Spinal cord (tissue), 10 donors: ENCODE measurements around the gene PIEZO2. TPM values are rescaled to one million over a fixed set of nuclear protein-coding genes. Genes with fewer than 3 reads are reported as not detected.

ENCODE experiments used
- DNase-seq, 6 donors: peaks; one replicate each; pipeline versions ENCODE4 v3.0.0 to v3.0.0-alpha.2; 2013 to 2015; ENCODE audit warnings: low spot score in 6 of 6, low read depth in 4 of 6
- H3K27ac ChIP-seq: one replicate; pipeline ENCODE4 v1.5.1; 2013; ENCODE audit warnings: low read depth, low read length, control low read depth
- H3K27me3 ChIP-seq: one replicate; pipeline ENCODE4 v1.6.1; 2013; ENCODE audit warnings: low read length; ENCODE audit not compliant: control insufficient read depth, insufficient read depth
- H3K36me3 ChIP-seq: one replicate; pipeline ENCODE4 v1.6.1; 2013; ENCODE audit warnings: low read length; ENCODE audit not compliant: control insufficient read depth, insufficient read depth
- H3K4me1 ChIP-seq: one replicate; pipeline ENCODE4 v1.6.1; 2013; ENCODE audit warnings: low read length; ENCODE audit not compliant: control insufficient read depth, insufficient read depth
- H3K4me3 ChIP-seq: one replicate; pipeline ENCODE4 v1.5.1; 2013; ENCODE audit warnings: low read depth, low read length, control low read depth
- H3K9me3 ChIP-seq: one replicate; pipeline ENCODE4 v1.6.1; 2013; ENCODE audit warnings: low read length; ENCODE audit not compliant: control insufficient read depth, insufficient read depth
- WGBS: methylation state at CpG from one replicate; pipeline ENCODE4 v1.1.5; 2013; ENCODE audit warnings: missing lambda C conversion rate; ENCODE audit not compliant: insufficient coverage; 5-methylcytosine and 5-hydroxymethylcytosine counted together
- polyA plus RNA-seq, 2 donors: library from polyadenylated mRNA; unstranded; fragments of 120-200 nt; gene quantifications; one replicate each; pipeline ENCODE4 v1.2.1, GENCODE V29; 2013; ENCODE audit not compliant: insufficient read length in 2 of 2
- total RNA-seq, 2 donors: library from RNA; depleted of rRNA in 1 of 2; stranded (reverse); fragments of 120-200 nt in 1 of 2; fragments of >200 nt in 1 of 2; gene quantifications; one replicate each; pipeline versions ENCODE4 v1.2.3 to v1.2.4, GENCODE V29; 2013 to 2014
- donor health status: healthy.

The PIEZO2 gene
- total and polyA plus RNA-seq, 4 donors: 14.0 to 110 (median 22.4) TPM

- no peaks in the 10 kb centered on the region for H3K27me3 ChIP-seq
- no peak overlapping the region for H3K27ac ChIP-seq
- H3K36me3 ChIP-seq: no peaks in the 10 kb centered on the region
- no peaks in the 10 kb centered on the region for H3K9me3 ChIP-seq
- DNase-seq: no peak
- no peak overlapping the region for H3K4me3 ChIP-seq
- no peaks in the 10 kb centered on the region for H3K4me1 ChIP-seq
- 93% methylated on average over 3 of the region's 4 CpGs for WGBS
Observed at GRCh38 chr18:10754128-10754527, 395.2 kb downstream of the PIEZO2 start.

- DNase-seq: no peak
- H3K4me3 ChIP-seq: no peak overlapping the region
- WGBS: 89% methylated on average over 8 of the region's 8 CpGs
- no peaks in the 10 kb centered on the region for H3K36me3 ChIP-seq
- H3K27ac ChIP-seq: no peak overlapping the region
- H3K4me1 ChIP-seq: no peaks in the 10 kb centered on the region
- H3K27me3 ChIP-seq: no peaks in the 10 kb centered on the region
- H3K9me3 ChIP-seq: no peaks in the 10 kb centered on the region
Observed at GRCh38 chr18:10752382-10752781, 397.0 kb downstream of the PIEZO2 start.

- Histone ChIP-seq H3K36me3 (no peaks in the 10 kb centered on the region), H3K9me3 (no peaks in the 10 kb centered on the region), H3K4me1 (no peaks in the 10 kb centered on the region), H3K4me3 (no peak overlapping the region), H3K27ac (no peak overlapping the region), H3K27me3 (no peaks in the 10 kb centered on the region)
- 15% methylated on average over 5 of the region's 8 CpGs for WGBS
- DNase-seq: peak in 2 of 6 donors; percentile 17 to 68
Observed at GRCh38 chr18:10751653-10752052, 397.7 kb downstream of the PIEZO2 start.

- DNase-seq: peak in 1 of 6 donors; percentile 14
- Histone ChIP-seq H3K4me1 (no peaks in the 10 kb centered on the region), H3K27ac (no peak overlapping the region), H3K4me3 (no peak overlapping the region), H3K27me3 (no peaks in the 10 kb centered on the region), H3K36me3 (no peaks in the 10 kb centered on the region), H3K9me3 (no peaks in the 10 kb centered on the region)
- 10% methylated on average over 2 of the region's 5 CpGs for WGBS
Observed at GRCh38 chr18:10750191-10751035, 399.0 kb downstream of the PIEZO2 start.

GRCh38 chr18:10748641-10749040 is 400.7 kb downstream of the PIEZO2 start:
- H3K9me3 ChIP-seq: no peaks in the 10 kb centered on the region
- H3K36me3 ChIP-seq: no peaks in the 10 kb centered on the region
- H3K27ac ChIP-seq: peak overlapping the region; percentile 22
- H3K4me3 ChIP-seq: no peak overlapping the region
- no peak for DNase-seq
- no peaks in the 10 kb centered on the region for H3K27me3 ChIP-seq
- no peaks in the 10 kb centered on the region for H3K4me1 ChIP-seq
- no CpG with 5 or more reads among the region's 1 CpG for WGBS

GRCh38 chr18:10745971-10746370 is 403.4 kb downstream of the PIEZO2 start:
- WGBS: 97% methylated on average over 2 of the region's 3 CpGs
- no peak overlapping the region for H3K4me3 ChIP-seq
- DNase-seq: no peak

GRCh38 chr18:10745219-10745618 is 404.1 kb downstream of the PIEZO2 start:
- 91% methylated on average over 5 of the region's 8 CpGs for WGBS
- no peaks in the 10 kb centered on the region for H3K36me3 ChIP-seq
- no peaks in the 10 kb centered on the region for H3K27me3 ChIP-seq
- H3K9me3 ChIP-seq: no peaks in the 10 kb centered on the region
- no peak overlapping the region for H3K4me3 ChIP-seq
- H3K4me1 ChIP-seq: no peaks in the 10 kb centered on the region
- DNase-seq: no peak
- H3K27ac ChIP-seq: no peak overlapping the region

More at GRCh38 chr18:10745971-10746370, 403.4 kb downstream of the PIEZO2 start:
- Histone ChIP-seq H3K9me3 (no peaks in the 10 kb centered on the region), H3K27me3 (no peaks in the 10 kb centered on the region), H3K27ac (no peak overlapping the region), H3K36me3 (no peaks in the 10 kb centered on the region), H3K4me1 (no peaks in the 10 kb centered on the region)

- H3K4me1 ChIP-seq: no peaks in the 10 kb centered on the region
- no peak for DNase-seq
- no peak overlapping the region for H3K27ac ChIP-seq
- 100% methylated on average over 1 of the region's 5 CpGs for WGBS
- H3K36me3 ChIP-seq: no peaks in the 10 kb centered on the region
- H3K4me3 ChIP-seq: no peak overlapping the region
- H3K27me3 ChIP-seq: no peaks in the 10 kb centered on the region
- no peaks in the 10 kb centered on the region for H3K9me3 ChIP-seq
Observed at GRCh38 chr18:10743766-10744165, 405.6 kb downstream of the PIEZO2 start.

GRCh38 chr18:10739152-10739551 is 410.2 kb downstream of the PIEZO2 start:
- H3K27ac ChIP-seq: no peak overlapping the region
- no peaks in the 10 kb centered on the region for H3K36me3 ChIP-seq
- no CpG with 5 or more reads among the region's 3 CpGs for WGBS
- H3K4me1 ChIP-seq: no peaks in the 10 kb centered on the region
- no peak overlapping the region for H3K4me3 ChIP-seq
- no peaks in the 10 kb centered on the region for H3K9me3 ChIP-seq
- H3K27me3 ChIP-seq: no peaks in the 10 kb centered on the region
- no peak for DNase-seq

- no peak for DNase-seq
- no peaks in the 10 kb centered on the region for H3K9me3 ChIP-seq
- H3K27ac ChIP-seq: no peak overlapping the region
- no CpG with 5 or more reads among the region's 3 CpGs for whole genome bisulfite sequencing
- no peaks in the 10 kb centered on the region for H3K36me3 ChIP-seq
- no peaks in the 10 kb centered on the region for H3K4me1 ChIP-seq
- H3K4me3 ChIP-seq: no peak overlapping the region
- H3K27me3 ChIP-seq: no peaks in the 10 kb centered on the region
Observed at GRCh38 chr18:10736984-10737383, 412.4 kb downstream of the PIEZO2 start.
